ENCODE results near the gene PRKCE. TPM values are rescaled to one million over a fixed set of nuclear protein-coding genes. Genes with fewer than 3 reads are reported as not detected.

PRKCE gene
- total RNA-seq, 1 experiment from 2014 or later: 2.4 TPM

GRCh38 chr2:45743531-45744396 is 92.3 kb downstream of the PRKCE start:
- Histone ChIP-seq H3K4me3 (ENCODE audit: low read depth, low read length, poor library complexity, severe bottlenecking) (no peak overlapping the region), H3K9me3 (ENCODE audit: low read depth, low read length, poor library complexity, severe bottlenecking) (no peaks in the 10 kb centered on the region), H3K27ac (ENCODE audit: low read depth, low read length, poor library complexity, severe bottlenecking) (no peak overlapping the region), H3K27me3 (replicated peaks; ENCODE audit: insufficient read depth, low read depth, low read length, poor library complexity) (no peaks in the 10 kb centered on the region), H3K36me3 (ENCODE audit: insufficient read depth, low read length, poor library complexity, severe bottlenecking) (no peaks in the 10 kb centered on the region), H3K4me1 (ENCODE audit: insufficient read depth, low read length, poor library complexity, severe bottlenecking) (peaks cover 15% of the 10 kb centered on the region)
- POLR2A ChIA-PET (ENCODE audit: low non-redundant PET): interaction anchor here (0.6 kb wide), 1 partner anchor 26 kb away, joined by 4 read pairs; no protein-coding TSS in a partner anchor
- no peak for DNase-seq (ENCODE audit: low spot score)
- TF ChIP-seq EZH2 (IDR thresholded peaks at IDR 0.05; ENCODE audit: borderline replicate concordance, low read depth, low read length, poor library complexity, severe bottlenecking): no peak
- no peak for TF ChIP-seq CTCF (conservative IDR thresholded peaks at IDR 0.05; ENCODE audit: low read depth, low read length)
- CTCF ChIA-PET: no interaction called here
- BruUV-seq (replicated peaks): no TSS peak
- intact Hi-C loops (cut with micrococcal nuclease; ENCODE audit: unreplicated experiment): no loop called here

- no peaks in the 10 kb centered on the region for H3K27me3 ChIP-seq (replicated peaks; ENCODE audit: insufficient read depth, low read depth, low read length, poor library complexity)
- intact Hi-C loops (cut with micrococcal nuclease; ENCODE audit: unreplicated experiment): no loop called here
- peaks cover 2% of the 10 kb centered on the region for H3K4me1 ChIP-seq (ENCODE audit: insufficient read depth, low read length, poor library complexity, severe bottlenecking)
- no peak overlapping the region for H3K27ac ChIP-seq (ENCODE audit: low read depth, low read length, poor library complexity, severe bottlenecking)
- DNase-seq (ENCODE audit: low spot score): no peak
- ChIA-PET POLR2A (ENCODE audit: low non-redundant PET) (no interaction called here), CTCF (no interaction called here)
- BruUV-seq (replicated peaks): no TSS peak
- no peaks in the 10 kb centered on the region for H3K36me3 ChIP-seq (ENCODE audit: insufficient read depth, low read length, poor library complexity, severe bottlenecking)
- TF ChIP-seq EZH2 (IDR thresholded peaks at IDR 0.05; ENCODE audit: borderline replicate concordance, low read depth, low read length, poor library complexity, severe bottlenecking) (no peak), CTCF (conservative IDR thresholded peaks at IDR 0.05; ENCODE audit: low read depth, low read length) (no peak)
- no peaks in the 10 kb centered on the region for H3K9me3 ChIP-seq (ENCODE audit: low read depth, low read length, poor library complexity, severe bottlenecking)
- H3K4me3 ChIP-seq (ENCODE audit: low read depth, low read length, poor library complexity, severe bottlenecking): no peak overlapping the region
Observed at GRCh38 chr2:45745231-45745630, 93.8 kb downstream of the PRKCE start.

GRCh38 chr2:45746888-45747287 is 95.4 kb downstream of the PRKCE start:
- no peak for DNase-seq (ENCODE audit: low spot score)
- Histone ChIP-seq H3K4me1 (ENCODE audit: insufficient read depth, low read length, poor library complexity, severe bottlenecking) (no peaks in the 10 kb centered on the region), H3K4me3 (ENCODE audit: low read depth, low read length, poor library complexity, severe bottlenecking) (no peak overlapping the region), H3K36me3 (ENCODE audit: insufficient read depth, low read length, poor library complexity, severe bottlenecking) (no peaks in the 10 kb centered on the region), H3K27me3 (replicated peaks; ENCODE audit: insufficient read depth, low read depth, low read length, poor library complexity) (no peaks in the 10 kb centered on the region), H3K27ac (ENCODE audit: low read depth, low read length, poor library complexity, severe bottlenecking) (no peak overlapping the region), H3K9me3 (ENCODE audit: low read depth, low read length, poor library complexity, severe bottlenecking) (no peaks in the 10 kb centered on the region)
- no peak for TF ChIP-seq EZH2 (IDR thresholded peaks at IDR 0.05; ENCODE audit: borderline replicate concordance, low read depth, low read length, poor library complexity, severe bottlenecking)
- TF ChIP-seq CTCF (conservative IDR thresholded peaks at IDR 0.05; ENCODE audit: low read depth, low read length): no peak
- ChIA-PET CTCF (no interaction called here), POLR2A (ENCODE audit: low non-redundant PET) (no interaction called here)
- intact Hi-C loops (cut with micrococcal nuclease; ENCODE audit: unreplicated experiment): no loop called here
- no TSS peak for BruUV-seq (replicated peaks)
